Activated CD8-positive, alpha-beta memory T cell treated with anti-CD3 and anti-CD28 coated beads, Interleukin-2, amount 50 U/mL, for 48 hours (primary cell): ENCODE data around the gene HELQ.
"Not testable (repeated sequence)": the region's sequence is repeated elsewhere in the genome, so short reads cannot be mapped to it uniquely, and the experiment has no call there.

Experiments
- DNase-seq: peaks from one replicate; pipeline ENCODE4 v3.0.0-alpha.2; 2020

The HELQ gene, protein sequence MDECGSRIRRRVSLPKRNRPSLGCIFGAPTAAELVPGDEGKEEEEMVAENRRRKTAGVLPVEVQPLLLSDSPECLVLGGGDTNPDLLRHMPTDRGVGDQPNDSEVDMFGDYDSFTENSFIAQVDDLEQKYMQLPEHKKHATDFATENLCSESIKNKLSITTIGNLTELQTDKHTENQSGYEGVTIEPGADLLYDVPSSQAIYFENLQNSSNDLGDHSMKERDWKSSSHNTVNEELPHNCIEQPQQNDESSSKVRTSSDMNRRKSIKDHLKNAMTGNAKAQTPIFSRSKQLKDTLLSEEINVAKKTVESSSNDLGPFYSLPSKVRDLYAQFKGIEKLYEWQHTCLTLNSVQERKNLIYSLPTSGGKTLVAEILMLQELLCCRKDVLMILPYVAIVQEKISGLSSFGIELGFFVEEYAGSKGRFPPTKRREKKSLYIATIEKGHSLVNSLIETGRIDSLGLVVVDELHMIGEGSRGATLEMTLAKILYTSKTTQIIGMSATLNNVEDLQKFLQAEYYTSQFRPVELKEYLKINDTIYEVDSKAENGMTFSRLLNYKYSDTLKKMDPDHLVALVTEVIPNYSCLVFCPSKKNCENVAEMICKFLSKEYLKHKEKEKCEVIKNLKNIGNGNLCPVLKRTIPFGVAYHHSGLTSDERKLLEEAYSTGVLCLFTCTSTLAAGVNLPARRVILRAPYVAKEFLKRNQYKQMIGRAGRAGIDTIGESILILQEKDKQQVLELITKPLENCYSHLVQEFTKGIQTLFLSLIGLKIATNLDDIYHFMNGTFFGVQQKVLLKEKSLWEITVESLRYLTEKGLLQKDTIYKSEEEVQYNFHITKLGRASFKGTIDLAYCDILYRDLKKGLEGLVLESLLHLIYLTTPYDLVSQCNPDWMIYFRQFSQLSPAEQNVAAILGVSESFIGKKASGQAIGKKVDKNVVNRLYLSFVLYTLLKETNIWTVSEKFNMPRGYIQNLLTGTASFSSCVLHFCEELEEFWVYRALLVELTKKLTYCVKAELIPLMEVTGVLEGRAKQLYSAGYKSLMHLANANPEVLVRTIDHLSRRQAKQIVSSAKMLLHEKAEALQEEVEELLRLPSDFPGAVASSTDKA

DNA sequence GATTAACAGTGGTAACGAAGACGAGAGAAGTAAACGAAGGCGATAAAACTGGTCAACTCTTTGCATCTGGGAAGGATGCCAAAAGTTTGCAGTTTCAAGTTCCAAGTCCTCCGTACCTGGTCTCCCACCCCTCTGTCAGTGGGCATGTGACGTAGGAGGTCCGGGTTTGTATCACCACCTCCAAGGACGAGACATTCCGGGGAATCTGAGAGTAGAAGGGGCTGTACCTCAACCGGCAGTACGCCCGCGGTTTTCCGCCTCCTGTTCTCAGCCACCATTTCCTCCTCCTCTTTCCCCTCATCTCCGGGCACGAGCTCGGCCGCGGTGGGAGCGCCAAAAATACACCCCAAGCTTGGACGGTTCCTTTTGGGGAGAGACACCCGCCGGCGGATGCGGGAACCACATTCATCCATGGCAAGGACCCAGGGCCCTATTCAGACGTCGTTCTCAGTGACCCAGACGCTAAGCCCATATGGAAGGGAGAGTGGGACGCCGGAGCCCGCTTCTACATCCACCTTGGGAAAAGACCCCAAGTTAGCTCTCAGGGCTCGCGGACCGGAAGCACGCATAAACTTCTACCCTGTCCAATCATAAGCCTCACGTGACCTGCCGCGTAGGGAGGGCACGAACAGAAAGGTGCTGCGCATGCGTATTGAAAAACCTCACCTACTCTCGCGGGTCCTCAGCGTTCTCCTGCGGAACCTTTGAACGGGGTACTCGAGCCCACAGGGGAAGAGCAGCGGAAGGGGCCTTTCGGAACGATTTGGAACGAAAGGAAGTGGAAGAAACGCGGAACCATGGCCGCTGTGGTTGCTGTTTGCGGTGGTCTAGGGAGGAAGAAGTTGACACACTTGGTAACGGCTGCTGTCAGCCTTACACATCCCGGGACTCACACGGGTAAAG, at the start of gene HELQ, which contains the start of gene MRPS18C:
Gene HELQ (minus strand): TSS at position 543 of the 903 bp plus-strand sequence. CDS start 130 bp downstream, at position 413.
Gene MRPS18C (plus strand): TSS at position 778 of the 903 bp plus-strand sequence. CDS start 20 bp downstream, at position 798.
- peak; percentile 93 for DNase-seq

DNA sequence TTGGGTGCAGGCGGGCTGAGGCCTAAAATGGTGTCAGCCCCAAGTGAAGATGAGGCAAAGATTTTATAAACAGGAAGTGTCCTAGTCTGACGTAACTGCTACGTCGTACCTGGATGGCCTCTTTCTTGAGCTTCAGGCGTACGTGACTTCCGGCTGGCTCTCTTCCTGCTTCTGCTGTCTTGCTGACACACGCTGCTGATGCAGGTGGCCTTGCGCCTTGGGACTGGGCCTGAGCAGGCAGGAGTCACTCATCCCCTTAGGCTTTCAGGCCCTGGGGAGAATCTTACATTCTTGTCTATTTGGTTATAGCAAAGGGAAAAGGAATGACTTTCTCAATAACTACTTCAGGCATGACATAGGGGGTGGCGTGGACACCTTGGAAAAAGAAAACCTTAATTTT, 49.4 kb upstream of the HELQ start:
- DNase-seq = no peak

DNA sequence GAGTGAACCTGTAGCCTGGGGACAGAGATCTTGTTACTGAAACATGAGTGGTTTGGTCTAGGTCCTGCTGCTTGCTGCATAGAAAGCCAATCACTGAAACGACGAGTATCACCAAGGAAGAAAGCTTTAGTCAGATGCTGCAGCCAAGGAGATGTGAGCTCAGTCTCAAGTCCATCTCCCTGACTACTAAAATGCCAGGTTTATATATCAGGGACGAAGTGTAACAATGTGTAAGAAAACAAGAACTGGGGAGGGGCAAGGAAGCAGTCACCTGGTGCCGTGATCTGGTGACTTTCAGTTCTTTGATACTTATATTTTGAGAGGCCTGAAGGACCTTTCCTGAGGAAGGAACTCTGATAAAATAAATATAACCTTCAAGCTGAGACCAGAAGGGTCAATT, 48.9 kb upstream of the HELQ start:
- no peak for DNase-seq

DNA sequence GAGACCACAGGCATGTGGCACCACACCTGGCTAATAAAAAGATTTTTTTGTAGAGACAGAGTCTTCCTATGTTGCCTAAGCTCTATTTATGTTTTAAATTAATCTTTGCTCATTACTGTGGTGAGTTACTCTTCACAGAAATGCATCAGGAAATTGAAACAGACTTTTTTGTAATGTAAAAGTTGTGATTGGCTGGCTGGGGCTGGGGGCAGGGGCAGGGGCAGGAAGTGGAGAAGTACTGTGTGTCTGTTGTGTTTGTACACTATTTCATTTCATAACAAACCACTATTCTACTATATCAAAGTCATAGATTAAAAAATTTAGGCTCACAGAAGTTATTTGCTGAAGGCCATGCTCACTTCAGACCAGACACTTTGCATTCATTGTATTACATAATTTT, 48.4 kb upstream of the HELQ start:
- no peak for DNase-seq

DNA sequence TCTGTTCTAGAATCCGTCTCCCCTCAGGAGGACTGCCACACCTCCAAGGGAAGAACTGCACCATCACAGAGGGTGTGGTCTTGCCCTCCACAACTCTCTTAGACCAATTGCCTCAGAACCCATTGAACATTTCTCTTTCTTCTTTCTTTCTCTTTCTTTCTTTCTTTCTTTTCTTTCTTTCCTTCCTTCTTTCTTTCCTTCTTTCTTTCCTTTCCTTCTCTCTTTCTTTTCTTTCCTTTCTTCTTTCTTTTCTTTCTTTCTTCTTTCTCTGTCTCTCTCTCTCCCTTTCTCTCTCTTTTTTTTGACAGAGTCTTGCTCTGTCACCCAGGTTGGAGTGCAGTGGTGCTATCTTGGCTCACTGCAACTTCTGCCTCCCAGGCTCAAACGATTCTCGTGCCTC, 46.0 kb upstream of the HELQ start:
- not testable (repeated sequence) for DNase-seq

DNA sequence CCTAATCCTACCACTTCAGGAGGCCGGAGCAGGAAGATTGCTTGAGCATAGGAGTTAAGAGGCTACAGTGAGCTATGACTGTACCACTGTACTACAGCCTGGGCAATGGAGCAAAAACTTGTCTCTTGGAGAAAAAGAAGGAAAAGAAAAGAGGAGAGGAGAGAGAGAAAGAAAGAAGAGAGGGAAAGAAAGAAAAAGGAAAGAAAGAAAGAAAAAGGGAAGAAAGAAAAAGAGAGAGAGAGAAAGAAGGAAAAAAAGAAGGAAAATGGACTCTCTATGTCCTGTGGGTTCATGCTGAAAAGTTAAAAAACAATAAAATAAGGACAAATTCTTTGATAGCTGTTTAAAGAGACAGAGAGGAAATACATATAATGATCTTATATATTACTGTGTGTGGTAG, 42.6 kb upstream of the HELQ start:
- DNase-seq = no peak

DNA sequence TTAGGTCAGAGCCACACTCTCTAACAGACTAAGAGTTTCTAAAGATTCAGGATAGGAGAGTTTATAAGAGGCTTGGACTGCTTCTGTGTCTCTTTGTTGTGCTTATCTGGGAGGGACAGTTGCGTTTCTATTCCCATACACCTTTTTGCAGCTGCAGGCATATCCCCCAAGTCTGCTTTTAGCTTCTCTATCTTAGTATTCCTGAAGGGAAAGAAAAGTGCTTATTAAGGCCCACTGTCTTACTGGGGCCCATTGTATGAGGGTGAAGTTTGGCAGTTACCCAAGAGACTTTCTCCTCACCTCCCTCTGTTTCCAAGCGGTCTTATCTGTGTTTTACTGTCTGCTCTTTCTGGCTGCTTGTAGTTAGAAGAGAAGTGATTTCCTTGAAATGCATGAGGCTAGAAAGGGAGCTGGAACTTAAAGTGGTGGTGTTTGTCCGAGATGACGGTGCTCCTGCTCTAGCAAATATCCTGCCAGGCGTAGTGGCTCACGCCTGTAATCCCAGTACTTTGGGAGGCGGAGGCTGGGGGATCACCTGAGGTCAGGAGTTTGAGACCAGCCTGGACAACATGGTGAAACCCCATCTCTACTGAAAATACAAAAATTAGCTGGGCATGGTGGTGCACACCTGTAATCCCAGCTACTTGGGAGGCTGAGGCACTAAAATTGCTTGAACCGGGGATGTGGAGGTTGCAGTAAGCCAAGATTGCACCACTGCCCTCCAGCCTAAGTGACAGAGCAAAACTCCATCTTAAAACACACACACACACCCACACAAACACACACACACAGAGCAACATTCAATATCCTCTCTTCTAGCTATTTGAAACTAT, 40.7 kb upstream of the HELQ start:
- DNase-seq = not testable (repeated sequence)

DNA sequence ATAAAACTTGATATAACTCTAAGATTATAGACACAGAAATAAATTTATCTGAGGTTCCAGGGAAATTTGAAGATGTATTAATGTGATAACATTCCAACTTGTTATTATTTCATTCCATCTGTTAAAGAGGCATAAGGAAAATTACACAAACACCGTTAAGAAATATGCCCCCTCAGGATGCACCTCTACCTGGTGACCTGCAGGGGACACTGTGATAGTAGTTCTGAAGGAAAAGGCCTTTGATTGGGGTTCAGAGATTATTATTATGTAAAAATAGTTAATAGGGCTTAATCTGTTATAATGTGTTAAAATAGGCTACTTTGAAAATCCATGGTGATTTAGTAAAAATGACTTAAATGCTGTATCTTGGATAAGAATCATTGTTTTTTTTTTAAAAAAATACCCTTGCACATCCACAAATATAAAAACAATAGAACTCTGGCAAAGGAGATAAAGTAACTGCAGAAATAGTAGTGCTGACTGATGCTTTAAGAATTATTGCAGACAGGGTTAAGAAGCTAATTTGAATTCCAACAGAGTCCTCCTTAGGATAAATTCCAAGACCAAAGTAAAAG, 35.3 kb upstream of the HELQ start:
- DNase-seq = no peak

DNA sequence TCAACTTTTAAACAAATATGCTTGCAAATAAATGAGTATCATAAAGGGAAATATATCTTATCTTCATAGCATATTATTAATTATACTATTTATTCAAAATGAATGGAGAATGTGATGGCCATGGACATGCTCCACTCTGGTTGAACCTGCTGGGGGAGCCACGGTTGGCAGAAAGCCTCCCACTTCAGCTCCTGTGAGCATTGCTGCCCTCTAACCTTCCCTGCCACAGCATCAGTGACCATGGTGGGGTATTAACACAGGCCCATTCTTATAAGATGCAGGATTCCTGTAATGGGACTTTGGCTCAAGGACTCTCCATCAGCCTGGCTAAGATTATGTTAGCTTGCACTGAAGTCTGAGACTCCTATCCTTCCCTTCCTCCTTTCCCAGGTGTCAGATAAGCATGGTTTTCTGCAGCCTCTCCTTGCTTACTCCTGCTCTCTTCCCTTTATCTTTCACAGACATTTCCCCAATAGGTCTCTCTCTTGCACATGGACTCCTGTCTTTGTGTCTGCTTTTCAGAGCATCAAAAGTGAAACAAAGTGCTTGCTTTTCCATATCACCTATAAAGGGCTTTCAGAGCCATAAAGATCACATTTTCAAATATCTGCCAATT, 34.2 kb upstream of the HELQ start:
- DNase-seq = no peak

DNA sequence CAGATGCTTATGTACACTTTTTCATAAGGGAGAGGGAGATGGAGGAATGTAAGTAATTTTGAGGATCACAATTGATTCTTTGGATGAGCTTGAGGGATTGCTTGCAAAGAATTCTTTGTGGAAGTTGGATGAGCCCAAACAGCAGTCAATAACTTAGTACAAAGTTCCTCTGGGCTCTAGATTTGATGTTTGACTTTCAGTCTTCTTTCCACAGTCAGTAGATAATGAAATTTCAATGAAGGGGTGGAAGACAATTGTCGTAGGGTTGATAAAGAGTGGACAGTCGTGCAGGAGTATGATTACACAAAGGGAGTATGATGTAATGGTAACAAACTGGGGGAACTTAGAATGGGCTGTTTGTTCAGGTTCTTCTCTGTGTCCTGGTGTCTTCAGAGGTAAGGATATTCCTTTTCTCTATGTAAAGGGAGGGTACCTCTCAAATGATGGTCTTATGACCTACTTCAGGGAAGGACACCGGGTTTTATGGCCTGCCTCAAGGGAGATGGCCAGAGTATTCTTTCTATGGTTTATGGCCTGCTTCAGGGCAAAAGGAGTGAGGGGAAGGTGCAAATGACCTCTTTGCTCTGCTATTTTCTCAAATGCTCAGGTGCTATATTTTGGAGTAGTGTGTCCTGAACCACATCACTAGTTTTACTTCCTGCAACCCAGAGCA, 31.0 kb upstream of the HELQ start:
- DNase-seq = no peak

DNA sequence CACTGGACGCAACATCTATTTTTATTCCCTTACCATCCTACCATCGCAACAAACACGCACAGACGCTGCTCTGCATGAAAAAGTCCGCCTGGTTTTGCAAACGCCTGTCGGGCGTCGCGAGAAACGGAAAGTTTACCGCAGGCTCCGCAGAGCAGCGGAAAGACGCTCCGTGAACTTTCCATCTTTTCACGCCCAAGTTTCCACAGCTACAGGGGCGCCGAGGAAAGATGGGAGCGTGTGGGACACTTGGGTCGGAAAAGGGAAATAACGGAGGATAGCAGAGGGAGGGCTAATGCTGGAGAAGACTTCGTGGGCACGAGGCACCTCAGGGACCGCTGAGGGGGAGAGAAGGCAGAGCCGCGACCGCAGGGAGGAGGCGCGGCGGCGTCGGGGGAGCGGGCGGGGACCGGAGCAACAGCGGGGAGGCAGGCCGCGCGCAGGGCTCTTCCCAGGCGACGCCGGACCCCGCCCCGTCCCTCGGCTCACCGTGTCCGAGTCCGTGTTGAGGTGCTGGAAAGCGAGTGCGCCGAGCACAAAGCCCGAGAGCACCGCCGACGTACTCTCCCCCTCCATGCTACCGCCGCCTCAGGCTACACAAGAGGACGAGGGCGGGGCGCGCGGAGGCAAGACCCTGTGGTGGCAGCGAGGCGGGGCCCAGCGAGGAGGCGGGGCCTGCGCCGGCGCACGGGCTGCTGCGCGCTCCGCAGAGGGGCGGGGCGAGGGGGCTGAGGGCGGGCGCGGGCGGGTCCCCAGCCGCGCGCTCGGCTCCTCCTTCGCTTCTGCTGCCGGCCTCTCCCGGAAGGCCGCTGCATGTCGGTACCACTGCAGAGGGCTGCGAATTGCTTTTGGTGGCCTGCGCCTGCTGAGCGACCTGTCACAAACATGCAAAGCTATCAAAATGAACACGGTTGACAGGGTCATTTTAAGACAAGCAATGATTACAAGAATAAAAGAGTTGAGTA, 29.2 kb upstream of the HELQ start, which contains the start of gene ABRAXAS1:
Gene ABRAXAS1 (minus strand): TSS at position 601 of the 962 bp plus-strand sequence. CDS start 28 bp downstream, at position 573.
- peak; percentile 96 for DNase-seq

DNA sequence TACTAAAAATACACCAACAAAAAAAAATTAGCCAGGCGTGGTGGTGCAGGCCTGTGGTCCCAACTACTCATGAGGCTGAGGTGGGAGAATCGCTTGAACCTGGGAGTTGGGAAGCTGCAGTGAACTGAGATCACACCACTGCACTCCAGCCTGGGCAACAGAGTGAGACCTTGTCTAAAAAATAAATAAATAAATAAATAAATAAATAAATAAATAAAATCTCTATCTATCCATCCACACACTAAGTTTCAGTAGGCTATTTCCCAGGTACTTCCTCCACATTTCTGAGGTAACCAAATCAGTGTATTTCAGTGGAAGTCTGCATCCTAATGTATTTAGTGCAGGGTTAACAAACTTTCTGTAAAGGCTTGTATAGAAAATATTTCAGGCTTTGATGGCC, 18.3 kb upstream of the HELQ start:
- DNase-seq = no peak

DNA sequence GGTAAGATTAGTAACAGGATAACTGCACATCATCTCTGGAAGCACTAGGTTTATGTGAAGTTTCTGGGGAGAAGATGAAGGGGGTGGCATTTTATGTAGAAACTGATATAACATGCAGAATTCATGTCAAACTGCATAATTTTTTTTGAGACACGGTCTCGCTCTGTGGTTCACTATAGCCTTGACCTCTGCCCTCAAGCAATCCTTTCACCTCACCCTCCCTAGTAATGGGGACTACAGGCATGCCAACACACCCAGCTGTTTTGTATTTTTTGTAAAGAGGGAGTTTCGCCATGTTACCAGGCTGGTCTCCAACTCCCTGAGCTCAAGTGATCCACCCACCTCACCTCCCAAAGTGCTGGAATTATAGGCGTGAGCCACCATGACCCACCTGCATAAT, 17.8 kb upstream of the HELQ start:
- DNase-seq = no peak

DNA sequence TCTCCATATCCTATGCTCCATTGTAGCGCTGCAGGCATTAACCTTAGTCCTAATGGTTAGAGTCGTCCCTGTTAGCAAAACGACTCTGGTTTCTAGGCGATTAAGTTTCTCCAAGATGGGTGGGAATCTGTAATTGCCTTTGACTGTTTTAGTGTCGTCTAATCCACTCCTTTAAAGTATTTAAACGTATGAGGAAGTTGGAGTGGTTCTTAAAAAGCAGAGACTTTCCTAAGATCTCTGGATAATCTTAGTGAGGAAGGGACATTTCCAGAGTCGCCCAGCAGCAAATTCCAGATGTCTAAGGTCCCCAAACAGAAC, 520 bp upstream of the HELQ start:
- no peak for DNase-seq

DNA sequence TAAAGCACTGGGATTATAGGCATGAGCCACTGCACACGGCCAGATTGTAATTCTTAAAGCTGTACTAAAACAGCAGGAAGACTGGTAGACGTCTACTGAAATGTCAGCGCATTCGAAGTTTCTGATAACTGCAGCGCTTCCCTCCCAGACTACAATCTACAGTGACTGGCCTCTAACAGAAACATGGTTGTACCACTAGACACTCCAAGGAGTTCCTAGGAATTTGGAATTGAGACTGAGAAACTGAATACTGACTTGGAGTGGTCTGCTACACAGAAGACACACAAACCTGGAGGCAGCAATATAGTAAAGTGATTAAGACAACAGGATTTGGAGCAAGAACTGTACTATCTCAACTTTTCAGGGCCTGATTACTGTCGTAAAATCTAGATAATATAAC, 937 bp downstream of the HELQ start:
- DNase-seq = no peak

DNA sequence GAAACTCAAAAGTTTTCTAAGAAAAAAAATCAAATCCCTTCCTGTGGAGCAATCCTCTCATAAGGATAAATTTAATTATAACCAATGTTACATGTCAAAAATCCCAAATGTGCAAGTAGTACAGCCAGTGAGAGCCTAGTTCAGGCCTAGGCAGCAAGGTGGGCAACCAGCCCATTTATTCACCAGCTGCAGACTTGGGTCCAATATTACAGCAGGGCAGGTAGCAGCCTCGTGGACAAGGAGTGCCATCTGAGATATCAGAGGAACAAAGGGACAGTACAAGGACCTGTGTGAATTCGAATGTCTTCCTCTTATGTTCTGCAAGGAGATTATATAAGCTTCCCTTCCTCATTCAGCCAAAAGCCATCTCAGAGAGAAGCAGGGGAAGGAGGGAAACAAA, 6.6 kb downstream of the HELQ start:
- DNase-seq = no peak

DNA sequence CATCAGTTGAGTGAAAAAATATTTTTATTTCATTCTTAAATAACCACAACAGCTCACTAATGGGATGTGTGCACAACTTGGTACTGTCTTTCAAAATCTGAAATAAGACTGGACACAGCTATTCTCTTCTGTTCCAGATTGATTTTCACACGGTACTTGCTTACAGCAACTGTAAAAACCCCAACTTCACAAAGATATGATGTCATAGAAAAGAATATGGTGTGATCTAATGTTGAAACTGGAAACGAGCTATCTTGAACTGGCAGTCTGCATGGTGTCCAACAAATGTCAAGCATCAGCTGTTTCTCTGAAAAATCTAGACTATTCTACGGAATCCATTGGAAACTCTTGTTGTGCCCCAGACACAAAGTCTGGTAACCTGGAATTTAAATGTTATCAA, 14.7 kb downstream of the HELQ start:
- no peak for DNase-seq

DNA sequence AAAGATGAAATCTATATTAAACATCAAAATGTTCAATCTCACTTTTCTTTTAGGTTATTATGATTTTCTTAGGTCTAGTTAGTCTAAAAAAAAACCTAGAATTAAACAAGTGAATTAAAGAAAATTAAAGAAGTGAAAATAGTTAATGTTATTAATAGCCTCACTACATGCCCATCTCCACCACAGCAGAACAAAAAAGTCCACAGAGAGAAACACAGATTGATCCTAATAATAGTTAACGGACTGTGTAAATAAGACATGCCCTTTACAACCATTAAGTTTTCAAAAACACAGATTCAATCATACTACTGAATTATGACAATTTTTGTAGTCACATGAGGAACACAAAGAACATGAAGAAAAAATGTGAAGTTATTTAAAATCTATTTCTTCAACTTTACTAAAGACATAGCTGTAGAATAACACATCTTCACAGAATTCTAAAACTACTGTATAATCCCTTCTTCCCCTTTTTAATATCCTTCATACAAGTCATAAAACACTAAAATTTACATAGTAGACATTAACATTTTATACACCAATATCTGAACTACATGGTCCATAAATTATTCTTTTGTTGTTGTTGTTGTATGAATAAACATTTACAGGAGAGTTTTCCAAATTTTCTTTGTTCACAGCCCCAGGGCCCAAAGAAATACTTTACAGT, 15.3 kb downstream of the HELQ start:
- DNase-seq = no peak
